DMS114 treated with DMSO at 0.1 percent for 48 hours (cell line): ENCODE results near the gene NCR1.
"Not testable (repeated sequence)": the region's sequence is repeated elsewhere in the genome, so short reads cannot be mapped to it uniquely, and the experiment has no call there.

Experiments
- DNase-seq: peaks from one replicate; lab custom pipeline; 2025; ENCODE audit not compliant: unreplicated experiment; lab: John Stamatoyannopoulos, UW

The NCR1 gene

GRCh38 chr19:54906819-54907218 is 871 bp downstream of the NCR1 start:
- DNase-seq = no peak

- not testable (repeated sequence) for DNase-seq
Measured at GRCh38 chr19:54907899-54908298, 2.0 kb downstream of the NCR1 start.

- DNase-seq = no peak
Measured at GRCh38 chr19:54916822-54917221, 10.9 kb downstream of the NCR1 start.

- DNase-seq = no peak
Measured at GRCh38 chr19:54918499-54918898, 12.6 kb downstream of the NCR1 start.

- peak; percentile 8 for DNase-seq
Measured at GRCh38 chr19:54919646-54920563, 14.0 kb downstream of the NCR1 start.

- no peak for DNase-seq
Measured at GRCh38 chr19:54921082-54921481, 15.1 kb downstream of the NCR1 start.

GRCh38 chr19:54923276-54923675 is 17.3 kb downstream of the NCR1 start:
- no peak for DNase-seq

- DNase-seq = peak; percentile 26
Measured at GRCh38 chr19:54928299-54928698, 22.4 kb downstream of the NCR1 start.

- no peak for DNase-seq
Measured at GRCh38 chr19:54937926-54938325, 32.0 kb downstream of the NCR1 start.

- DNase-seq = no peak
Measured at GRCh38 chr19:54938906-54939305, 33.0 kb downstream of the NCR1 start.

- DNase-seq = not testable (repeated sequence)
Measured at GRCh38 chr19:54939538-54939937, 33.6 kb downstream of the NCR1 start.

- not testable (repeated sequence) for DNase-seq
Measured at GRCh38 chr19:54943772-54944361, 37.9 kb downstream of the NCR1 start.

GRCh38 chr19:54947381-54947780 is 41.4 kb downstream of the NCR1 start, which contains the start of gene NLRP7:
NLRP7 (minus strand) TSS chr19:54947530.
- no peak for DNase-seq

GRCh38 chr19:54949412-54949811 is 43.5 kb downstream of the NCR1 start:
- DNase-seq = no peak

GRCh38 chr19:54950580-54950979 is 44.6 kb downstream of the NCR1 start:
- not testable (repeated sequence) for DNase-seq

- no peak for DNase-seq
Measured at GRCh38 chr19:54952591-54953344, 46.8 kb downstream of the NCR1 start.

GRCh38 chr19:54953345-54953713 is 47.4 kb downstream of the NCR1 start:
- DNase-seq = not testable (repeated sequence)

- no peak for DNase-seq
Measured at GRCh38 chr19:54955376-54955775, 49.4 kb downstream of the NCR1 start.

GRCh38 chr19:54959840-54960239 is 53.9 kb downstream of the NCR1 start:
- no peak for DNase-seq
